ENCODE data around the gene SPCS1. TPM values are rescaled to one million over a fixed set of nuclear protein-coding genes. Genes with fewer than 3 reads are reported as not detected.

SPCS1 gene
- total RNA-seq, 2 donors from 2014 or later = 100 to 111 TPM

DNA sequence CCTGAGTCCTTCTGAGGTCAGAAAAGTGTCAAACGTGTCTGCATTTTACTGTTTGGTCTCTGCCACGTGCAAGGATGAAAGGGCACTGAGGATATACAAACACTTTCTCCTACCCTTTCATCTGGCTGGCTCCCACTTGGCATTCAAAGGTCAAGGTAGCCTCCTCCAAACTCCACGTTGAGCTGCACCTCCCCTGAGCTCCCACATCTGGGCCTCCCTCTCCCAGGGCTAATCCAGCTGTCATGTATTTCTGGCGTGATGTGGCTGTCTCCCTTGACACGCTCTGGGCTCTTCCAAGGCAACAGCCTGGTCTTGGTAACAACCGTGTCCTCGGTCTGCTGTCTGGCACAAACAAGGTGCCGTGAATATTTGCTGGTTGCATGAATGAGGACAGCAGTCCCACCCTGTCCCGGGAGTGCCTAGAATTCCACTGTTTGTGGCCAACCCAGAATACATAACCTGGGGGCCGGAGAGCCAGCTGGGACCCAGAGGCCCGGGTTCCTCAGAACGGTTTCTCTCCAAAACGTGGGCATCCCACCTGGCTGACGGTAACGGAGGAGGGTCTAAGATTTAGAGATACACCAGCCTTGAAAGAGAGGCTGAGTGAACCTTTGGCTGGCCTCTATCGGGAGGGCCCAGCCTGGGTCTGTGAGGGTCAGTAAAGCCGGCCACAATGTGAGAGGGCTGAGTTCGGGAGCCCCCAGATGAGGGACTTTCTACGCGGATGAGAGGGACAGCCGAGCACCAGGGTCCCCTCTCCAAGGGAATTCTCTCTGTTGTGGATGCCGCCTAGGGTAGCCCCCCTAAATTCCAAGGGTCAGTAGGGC, 1.1 kb upstream of the SPCS1 start:
- Mint-ChIP-seq H3K36me3 (ENCODE audit: insufficient read depth in 2 of 2) (peaks cover 0 to 4% of the 10 kb centered on the region in 2 donors), H3K27ac (peak overlapping the region; percentile 97), H3K4me1 (ENCODE audit: low read depth) (peaks cover 39% of the 10 kb centered on the region), H3K27me3 (ENCODE audit: low read depth) (no peaks in the 10 kb centered on the region), H3K4me3 (peak overlapping the region; percentile 98), H3K9me3 (no peaks in the 10 kb centered on the region)
- DNase-seq (no peak), ATAC-seq (replicated peaks in 1 of 2) (peak in 1 of 2 donors; percentile 0)

DNA sequence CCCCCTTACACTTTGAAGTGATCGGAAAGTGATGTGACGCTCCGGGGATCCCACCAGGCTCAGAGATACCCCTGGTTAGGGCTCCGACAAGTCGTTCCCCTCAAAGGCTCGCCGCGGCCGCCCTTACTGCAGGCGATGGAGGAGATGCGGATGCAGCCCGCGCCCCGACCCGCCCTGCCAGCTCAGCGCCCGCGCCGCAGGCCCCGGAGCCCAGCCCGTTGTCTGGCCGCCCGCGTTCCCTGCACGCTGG, 543 bp upstream of the SPCS1 start:
- ATAC-seq (replicated peaks in 1 of 2) = no peak
- DNase-seq = no peak
- H3K27me3 Mint-ChIP-seq (ENCODE audit: low read depth) = no peaks in the 10 kb centered on the region
- peaks cover 42% of the 10 kb centered on the region for H3K4me1 Mint-ChIP-seq (ENCODE audit: low read depth)
- H3K4me3 Mint-ChIP-seq = peak overlapping the region; percentile 98
- no peaks in the 10 kb centered on the region for H3K9me3 Mint-ChIP-seq
- peaks cover 0 to 4% of the 10 kb centered on the region in 2 donors for H3K36me3 Mint-ChIP-seq (ENCODE audit: insufficient read depth in 2 of 2)
- peak overlapping the region; percentile 97 for H3K27ac Mint-ChIP-seq

DNA sequence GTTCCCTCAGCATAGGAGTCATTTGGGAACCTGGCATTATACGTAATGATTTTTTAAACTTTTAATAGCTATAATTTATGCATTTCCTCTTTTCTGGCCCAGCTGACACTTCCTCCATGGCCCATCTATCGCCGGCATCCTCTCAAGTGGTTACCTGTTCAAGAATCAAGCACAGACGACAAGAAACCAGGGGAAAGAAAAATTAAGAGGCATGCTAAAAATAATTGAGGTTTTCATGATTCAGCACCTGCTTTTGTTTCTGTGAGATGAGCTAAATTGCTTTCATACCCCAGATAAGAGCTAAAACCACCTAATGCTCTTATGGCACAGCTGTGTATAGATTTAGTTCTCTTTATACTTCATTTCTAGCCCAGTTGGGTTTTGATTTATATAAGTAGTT, 1.7 kb downstream of the SPCS1 start:
- no peaks in the 10 kb centered on the region for H3K9me3 Mint-ChIP-seq
- H3K27ac Mint-ChIP-seq = peak overlapping the region; percentile 96
- DNase-seq (no peak), ATAC-seq (replicated peaks in 1 of 2) (no peak)
- no peaks in the 10 kb centered on the region for H3K27me3 Mint-ChIP-seq (ENCODE audit: low read depth)
- peaks cover 0 to 8% of the 10 kb centered on the region in 2 donors for H3K36me3 Mint-ChIP-seq (ENCODE audit: insufficient read depth in 2 of 2)
- H3K4me1 Mint-ChIP-seq (ENCODE audit: low read depth) = peaks cover 42% of the 10 kb centered on the region
- H3K4me3 Mint-ChIP-seq = peak overlapping the region; percentile 94 to 98

DNA sequence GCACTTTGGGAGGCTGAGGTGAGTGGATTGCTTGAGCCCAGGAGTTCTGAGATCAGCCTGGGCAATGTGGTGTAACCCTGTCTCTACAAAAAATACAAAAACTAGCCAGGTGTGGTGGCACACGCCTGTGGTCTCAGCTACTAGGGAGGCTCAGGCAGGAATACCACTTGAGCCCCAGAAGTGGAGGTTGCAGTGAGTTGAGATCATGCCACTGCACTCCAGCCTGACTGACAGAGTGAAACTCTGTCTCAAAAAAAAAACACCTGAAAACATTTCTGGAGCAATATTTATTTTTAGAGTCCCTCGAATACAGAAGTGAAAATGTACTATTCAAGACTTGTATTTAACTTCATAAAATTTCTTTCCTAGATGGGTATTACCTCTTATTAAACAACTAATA, 4.6 kb downstream of the SPCS1 start:
- no peaks in the 10 kb centered on the region for H3K27me3 Mint-ChIP-seq (ENCODE audit: low read depth)
- H3K36me3 Mint-ChIP-seq (ENCODE audit: insufficient read depth in 2 of 2) = peaks cover 0 to 8% of the 10 kb centered on the region in 2 donors
- no peaks in the 10 kb centered on the region for H3K9me3 Mint-ChIP-seq
- peaks cover 22% of the 10 kb centered on the region for H3K4me1 Mint-ChIP-seq (ENCODE audit: low read depth)
- peak overlapping the region; percentile 38 for H3K27ac Mint-ChIP-seq
- no peak for DNase-seq
- H3K4me3 Mint-ChIP-seq = no peak overlapping the region
- no peak for ATAC-seq (replicated peaks in 1 of 2)

DNA sequence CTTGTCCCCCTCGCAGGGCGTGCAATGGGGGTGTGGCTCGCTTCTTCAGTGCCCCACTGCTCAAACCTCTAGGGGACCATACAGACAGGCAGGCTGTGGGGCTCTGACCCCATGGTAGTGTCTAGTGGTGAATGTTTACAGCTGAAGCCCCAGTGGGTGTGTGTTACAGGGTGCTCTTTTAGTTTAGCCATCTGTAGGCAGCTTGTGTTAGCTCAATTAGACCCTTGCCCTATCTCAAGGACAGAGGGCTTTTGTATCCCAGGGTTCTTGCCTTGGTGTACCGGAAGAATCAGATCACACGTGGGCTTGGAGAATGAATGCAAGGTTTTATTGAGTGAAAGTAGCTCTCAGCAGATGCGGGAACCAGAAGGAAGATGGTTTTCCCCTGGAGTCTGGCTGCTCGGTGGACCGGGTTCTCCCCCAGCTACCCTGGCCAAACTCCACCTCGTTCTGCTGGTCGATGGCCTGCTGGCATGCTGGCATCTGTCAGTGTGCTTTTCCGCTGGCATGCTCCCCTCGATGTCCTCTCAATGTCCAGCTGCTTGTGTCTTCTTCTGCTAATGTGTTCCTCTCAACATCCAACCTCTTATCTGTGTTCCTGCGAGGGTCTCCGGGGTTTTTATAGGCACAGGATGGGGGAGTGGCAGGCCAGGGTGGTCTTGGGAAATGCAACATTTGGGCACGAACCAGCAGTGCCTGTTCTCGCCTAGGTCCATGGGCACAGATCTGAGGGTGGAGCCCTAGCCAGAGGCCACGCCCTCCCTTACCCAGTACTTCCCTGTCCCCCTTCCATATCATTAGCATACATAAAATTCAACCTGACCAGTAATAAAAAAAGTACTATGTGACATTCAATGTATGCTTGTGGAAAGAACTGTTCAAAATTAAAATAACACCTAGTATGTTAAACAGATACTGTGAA, 6.6 kb downstream of the SPCS1 start:
- H3K4me3 Mint-ChIP-seq = no peak overlapping the region

DNA sequence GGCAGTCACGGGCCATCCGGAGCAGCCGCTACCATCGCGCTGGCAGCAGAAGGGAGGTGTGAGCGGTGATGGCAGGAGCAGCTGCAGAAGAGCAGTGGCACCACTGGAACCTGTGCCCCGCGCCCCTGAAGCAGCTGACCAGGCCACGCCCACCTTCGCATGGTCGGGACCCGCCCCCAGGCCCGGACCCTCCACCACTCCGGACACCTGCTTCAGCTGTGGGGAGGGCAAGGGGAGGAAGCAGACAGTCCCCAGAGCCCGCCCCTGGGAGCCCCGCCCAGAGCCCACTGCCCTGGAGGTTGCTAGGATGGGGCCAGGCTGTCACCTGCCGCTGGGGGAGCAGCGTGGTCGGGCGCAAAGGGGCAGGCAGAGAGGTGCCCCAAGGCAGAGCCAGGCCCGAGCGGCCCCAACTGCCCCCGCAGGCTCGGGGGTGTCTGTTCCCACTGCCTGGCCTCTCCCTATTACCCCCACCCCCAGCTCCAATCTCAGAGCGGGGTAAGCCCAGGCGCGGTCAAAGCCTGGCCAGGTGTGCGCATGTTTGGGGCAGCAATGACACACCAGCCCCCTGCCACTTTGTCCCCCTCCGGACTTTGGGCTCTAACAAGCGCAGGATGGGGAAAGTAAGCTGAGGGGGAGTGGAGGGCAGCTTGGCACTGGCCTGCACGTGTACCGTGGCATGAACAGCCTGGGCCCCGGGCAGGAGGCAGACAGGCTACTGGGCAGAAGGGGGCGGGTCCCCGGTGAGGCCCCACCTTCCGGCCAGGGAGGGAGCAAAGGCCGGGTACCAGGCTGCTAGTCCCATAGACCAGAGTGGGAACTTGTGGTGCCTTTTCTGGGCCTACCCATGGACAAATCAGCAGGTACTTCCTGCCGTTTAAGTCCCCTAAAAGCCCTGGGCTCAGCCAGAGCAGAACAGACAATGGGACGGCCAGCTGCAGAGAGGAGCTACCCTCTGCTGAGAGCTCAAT, 8.7 kb downstream of the SPCS1 start:
- H3K27me3 Mint-ChIP-seq (ENCODE audit: low read depth) = no peaks in the 10 kb centered on the region
- no peak for DNase-seq
- H3K4me1 Mint-ChIP-seq (ENCODE audit: low read depth) = peaks cover 3% of the 10 kb centered on the region
- H3K27ac Mint-ChIP-seq = no peak overlapping the region
- no peaks in the 10 kb centered on the region for H3K9me3 Mint-ChIP-seq
- no peak for ATAC-seq (replicated peaks in 1 of 2)
- H3K4me3 Mint-ChIP-seq = no peak overlapping the region
- H3K36me3 Mint-ChIP-seq (ENCODE audit: insufficient read depth in 2 of 2) = peaks cover under 1 to 12% of the 10 kb centered on the region in 2 donors

More for the DNA sequence above, 6.6 kb downstream of the SPCS1 start:
- H3K27me3 Mint-ChIP-seq (ENCODE audit: low read depth) = no peaks in the 10 kb centered on the region
- DNase-seq (no peak), ATAC-seq (replicated peaks in 1 of 2) (no peak)
- H3K27ac Mint-ChIP-seq = no peak overlapping the region
- peaks cover 17% of the 10 kb centered on the region for H3K4me1 Mint-ChIP-seq (ENCODE audit: low read depth)
- peaks cover 0 to 8% of the 10 kb centered on the region in 2 donors for H3K36me3 Mint-ChIP-seq (ENCODE audit: insufficient read depth in 2 of 2)
- H3K9me3 Mint-ChIP-seq = no peaks in the 10 kb centered on the region

DNA sequence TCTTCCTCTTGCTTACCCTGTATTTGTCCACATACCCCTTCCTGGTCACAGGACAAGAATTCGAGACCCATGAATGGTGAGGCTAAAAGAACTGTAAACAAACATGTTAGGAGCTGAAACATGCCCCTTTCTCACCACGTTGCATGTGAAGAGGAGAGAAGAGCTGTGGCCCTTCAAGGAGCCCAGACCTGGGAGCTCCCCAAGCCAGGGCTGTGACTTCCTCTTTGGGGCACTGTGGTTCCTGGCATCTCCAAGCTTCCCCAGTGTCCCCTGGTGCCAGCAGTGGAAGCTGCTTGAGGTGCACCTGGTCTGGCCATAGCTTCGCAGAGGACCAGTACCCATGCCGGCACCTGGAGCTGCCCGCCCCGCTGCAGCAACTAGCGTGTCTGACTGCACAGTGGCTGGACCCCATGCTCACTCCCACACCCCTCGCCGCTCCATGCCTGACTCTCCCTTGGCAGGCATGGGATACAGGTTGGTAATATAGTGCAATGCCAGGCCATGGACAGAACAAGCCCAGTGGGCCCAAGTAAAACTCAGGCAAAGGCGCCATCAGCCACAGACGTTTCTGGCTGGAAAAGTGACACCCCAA, 9.9 kb downstream of the SPCS1 start:
- DNase-seq (no peak), ATAC-seq (replicated peaks in 1 of 2) (no peak)
- Mint-ChIP-seq H3K27me3 (ENCODE audit: low read depth) (no peaks in the 10 kb centered on the region), H3K27ac (no peak overlapping the region), H3K4me1 (ENCODE audit: low read depth) (peaks cover 7% of the 10 kb centered on the region), H3K9me3 (peaks cover 0 to 2% of the 10 kb centered on the region in 2 donors), H3K4me3 (no peak overlapping the region), H3K36me3 (ENCODE audit: insufficient read depth in 2 of 2) (peaks cover 2 to 14% of the 10 kb centered on the region in 2 donors)

DNA sequence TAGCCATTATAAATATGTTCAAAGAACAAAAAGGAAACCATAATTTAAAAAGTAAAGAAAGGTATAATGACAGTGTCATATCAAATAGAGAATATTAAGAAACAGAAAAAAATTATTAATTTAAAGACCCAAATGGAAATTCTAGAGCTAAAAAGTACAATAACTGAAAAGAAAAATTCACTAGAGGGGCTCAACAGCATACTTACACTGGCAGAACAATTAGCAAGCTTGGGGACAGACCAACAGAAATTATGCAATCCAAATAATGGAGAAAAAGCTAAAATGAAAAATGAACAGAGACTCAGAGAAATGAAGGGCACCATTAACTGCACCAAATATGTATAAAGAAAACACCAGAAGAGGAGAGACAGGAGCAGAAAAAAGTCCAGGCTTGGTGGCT, 13.7 kb downstream of the SPCS1 start:
- DNase-seq = no peak
- Mint-ChIP-seq H3K36me3 (ENCODE audit: insufficient read depth in 2 of 2) (peaks cover 2 to 9% of the 10 kb centered on the region in 2 donors), H3K27ac (no peak overlapping the region), H3K4me1 (ENCODE audit: low read depth) (peaks cover 23% of the 10 kb centered on the region), H3K9me3 (peaks cover 0 to 2% of the 10 kb centered on the region in 2 donors), H3K27me3 (ENCODE audit: low read depth) (no peaks in the 10 kb centered on the region), H3K4me3 (no peak overlapping the region)
- ATAC-seq (replicated peaks in 1 of 2) = no peak

DNA sequence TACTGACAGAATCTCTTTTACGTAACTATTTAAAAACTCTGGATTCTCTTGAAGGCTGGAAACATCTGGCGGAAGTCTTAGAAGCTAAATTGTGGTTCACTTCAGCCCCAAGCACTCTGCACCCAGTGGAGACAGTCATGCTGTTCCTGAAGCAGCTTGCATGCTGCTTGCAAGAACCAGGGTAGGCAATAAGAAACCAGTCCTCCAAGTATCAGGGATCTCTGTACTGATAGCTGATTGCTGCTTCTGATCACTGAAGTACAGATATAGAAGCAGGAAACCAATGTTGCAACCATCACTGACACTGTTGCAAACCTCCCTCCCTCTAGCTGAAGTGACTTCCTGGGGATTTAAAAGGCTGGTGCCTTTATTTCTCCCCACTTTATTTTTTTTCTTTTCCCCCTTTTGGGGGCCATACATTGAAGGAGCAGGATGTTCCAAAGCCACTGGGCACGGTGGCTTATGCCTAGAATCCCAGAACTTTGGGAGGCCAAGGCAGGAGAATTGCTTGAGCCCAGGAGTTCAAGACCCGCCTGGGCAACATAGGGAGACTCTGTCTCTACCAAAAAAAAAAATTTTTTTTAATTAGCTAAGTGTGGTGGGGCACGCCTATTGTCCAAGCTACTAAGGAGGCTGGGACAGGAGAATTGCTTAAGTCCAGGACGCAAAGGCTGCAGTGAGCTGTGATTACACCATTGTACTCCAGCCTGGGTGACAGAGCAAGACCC, 15.3 kb downstream of the SPCS1 start:
- ATAC-seq (replicated peaks in 1 of 2) = peak; percentile 41 to 48
- peaks cover 0 to 2% of the 10 kb centered on the region in 2 donors for H3K9me3 Mint-ChIP-seq
- peak overlapping the region in 1 of 2 donors; percentile 56 for H3K4me3 Mint-ChIP-seq
- peaks cover 2 to 9% of the 10 kb centered on the region in 2 donors for H3K36me3 Mint-ChIP-seq (ENCODE audit: insufficient read depth in 2 of 2)
- H3K27me3 Mint-ChIP-seq (ENCODE audit: low read depth) = no peaks in the 10 kb centered on the region
- no peak for DNase-seq
- peak overlapping the region; percentile 92 for H3K27ac Mint-ChIP-seq
- peaks cover 23% of the 10 kb centered on the region for H3K4me1 Mint-ChIP-seq (ENCODE audit: low read depth)

DNA sequence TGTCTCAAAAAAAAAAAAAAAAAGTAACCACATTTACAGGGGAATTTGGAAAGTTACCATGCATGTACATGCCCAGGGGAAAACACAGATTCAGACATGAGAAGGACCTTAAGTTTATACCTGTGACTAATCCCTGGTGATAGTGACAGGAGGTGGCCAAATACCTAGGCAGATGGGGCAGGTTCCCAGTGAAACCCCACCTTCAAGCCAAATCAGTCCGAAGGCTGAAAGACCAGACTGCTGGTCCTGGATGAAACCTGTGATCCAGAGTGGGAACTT, 15.8 kb downstream of the SPCS1 start:
- no peaks in the 10 kb centered on the region for H3K27me3 Mint-ChIP-seq (ENCODE audit: low read depth)
- peak in 1 of 2 donors; percentile 17 for ATAC-seq (replicated peaks in 1 of 2)
- no peak overlapping the region for H3K27ac Mint-ChIP-seq
- peaks cover 2 to 9% of the 10 kb centered on the region in 2 donors for H3K36me3 Mint-ChIP-seq (ENCODE audit: insufficient read depth in 2 of 2)
- H3K4me3 Mint-ChIP-seq = no peak overlapping the region
- DNase-seq = no peak
- peaks cover 0 to 2% of the 10 kb centered on the region in 2 donors for H3K9me3 Mint-ChIP-seq
- H3K4me1 Mint-ChIP-seq (ENCODE audit: low read depth) = peaks cover 23% of the 10 kb centered on the region

DNA sequence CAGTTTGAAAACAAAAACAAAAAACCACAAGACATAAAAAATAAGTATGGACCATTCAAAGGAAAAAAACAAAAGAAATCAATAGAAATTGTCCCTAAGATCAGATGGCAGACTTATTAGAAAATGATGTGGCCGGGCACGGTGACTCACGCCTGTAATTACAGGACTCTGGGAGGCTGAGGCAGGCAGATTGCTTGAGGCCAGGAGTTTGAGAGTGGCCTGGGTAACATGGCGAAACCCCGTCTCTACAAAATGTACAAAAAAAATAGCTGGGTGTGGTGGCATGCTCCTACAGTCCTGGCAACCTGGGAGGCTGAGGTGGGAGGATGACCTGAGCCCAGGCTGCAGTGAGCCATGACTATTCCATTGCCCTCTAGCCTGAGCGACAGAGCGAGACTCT, 16.6 kb downstream of the SPCS1 start:
- Mint-ChIP-seq H3K9me3 (peaks cover 0 to 2% of the 10 kb centered on the region in 2 donors), H3K27me3 (ENCODE audit: low read depth) (no peaks in the 10 kb centered on the region), H3K27ac (no peak overlapping the region), H3K4me3 (no peak overlapping the region), H3K4me1 (ENCODE audit: low read depth) (peaks cover 23% of the 10 kb centered on the region), H3K36me3 (ENCODE audit: insufficient read depth in 2 of 2) (peaks cover 2 to 10% of the 10 kb centered on the region in 2 donors)
- DNase-seq (no peak), ATAC-seq (replicated peaks in 1 of 2) (no peak)

DNA sequence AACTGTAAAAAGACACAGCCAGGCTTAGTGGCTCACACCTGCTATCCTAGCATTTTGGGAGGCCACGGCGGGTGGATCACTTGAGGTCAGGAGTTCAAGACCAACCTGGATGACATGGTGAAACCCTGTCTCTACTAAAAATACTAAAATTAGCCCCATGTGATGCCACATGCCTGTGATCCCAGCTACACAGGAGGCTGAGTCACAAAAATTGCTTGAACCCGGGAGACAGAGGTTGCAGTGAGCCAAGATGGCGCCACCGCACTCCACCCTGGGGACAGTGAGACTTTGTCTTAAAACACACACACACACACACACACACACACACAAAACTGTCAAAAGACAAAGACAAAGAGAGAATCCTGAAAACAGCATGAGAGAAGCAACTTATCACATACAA, 18.0 kb downstream of the SPCS1 start:
- peaks cover 23% of the 10 kb centered on the region for H3K4me1 Mint-ChIP-seq (ENCODE audit: low read depth)
- peaks cover 5 to 10% of the 10 kb centered on the region in 2 donors for H3K36me3 Mint-ChIP-seq (ENCODE audit: insufficient read depth in 2 of 2)
- no peak overlapping the region for H3K27ac Mint-ChIP-seq
- DNase-seq (no peak), ATAC-seq (replicated peaks in 1 of 2) (no peak)
- H3K9me3 Mint-ChIP-seq = peaks cover under 1 to 2% of the 10 kb centered on the region in 2 donors
- H3K4me3 Mint-ChIP-seq = no peak overlapping the region
- no peaks in the 10 kb centered on the region for H3K27me3 Mint-ChIP-seq (ENCODE audit: low read depth)
